Left ventricle myocardium inferior (tissue), 1 donor: ENCODE data around the gene ZNF764. TPM values are rescaled to one million over a fixed set of nuclear protein-coding genes. Genes with fewer than 3 reads are reported as not detected.
A peak's percentile ranks its signal among the peaks of the same experiment; 100 is the strongest.
"Not testable (repeated sequence)": the region's sequence is repeated elsewhere in the genome, so short reads cannot be mapped to it uniquely, and the experiment has no call there.

Experiments used
- DNase-seq: peaks from one replicate; pipeline ENCODE4 v3.0.0-alpha.2; 2020
- H3K27ac ChIP-seq: fragments of 200-600 bp; replicated peaks from 2 replicates; pipeline ENCODE4 v1.8.0; 2021
- H3K27me3 ChIP-seq: fragments of 200-600 bp; 2 replicates; pipeline ENCODE4 v1.8.0; 2021; ENCODE audit warnings: low read depth
- H3K36me3 ChIP-seq: fragments of 200-600 bp; 2 replicates; pipeline ENCODE4 v1.8.0; 2021
- H3K4me1 ChIP-seq: fragments of 200-600 bp; 2 replicates; pipeline ENCODE4 v1.8.0; 2021
- H3K4me3 ChIP-seq: fragments of 200-600 bp; 2 replicates; pipeline ENCODE4 v1.8.0; 2021; ENCODE audit warnings: mild to moderate bottlenecking, moderate library complexity
- H3K9me3 ChIP-seq: fragments of 200-600 bp; replicated peaks from 2 replicates; pipeline ENCODE4 v1.8.0; 2021
- intact Hi-C: fragments of 100-400 bp; cut with micrococcal nuclease; formaldehyde crosslinking; loops from one replicate; pipeline ENCODE4 v1.11.0; 2022
- total RNA-seq: library from RNA; stranded (reverse); fragmentation: NEBNext Ultra II Directional; extraction: Animal tissue kit (Norgen Biotek cat#: 25700); gene quantifications from one replicate; pipeline ENCODE4 v1.2.1, GENCODE V29; 2021
- TF ChIP-seq, protein P1 (sequence below): fragments of 200-600 bp; IDR thresholded peaks from 2 replicates; pipeline ENCODE4 v1.8.0; 2021; ENCODE audit warnings: antibody characterized with exemption, mild to moderate bottlenecking, borderline replicate concordance
- donor health status: DM: no; HTN: yes; CAD: no; lungs with severe emphysema.

ZNF764 gene
- total RNA-seq, 1 donor from 2014 or later, result 8.9 TPM

DNA sequence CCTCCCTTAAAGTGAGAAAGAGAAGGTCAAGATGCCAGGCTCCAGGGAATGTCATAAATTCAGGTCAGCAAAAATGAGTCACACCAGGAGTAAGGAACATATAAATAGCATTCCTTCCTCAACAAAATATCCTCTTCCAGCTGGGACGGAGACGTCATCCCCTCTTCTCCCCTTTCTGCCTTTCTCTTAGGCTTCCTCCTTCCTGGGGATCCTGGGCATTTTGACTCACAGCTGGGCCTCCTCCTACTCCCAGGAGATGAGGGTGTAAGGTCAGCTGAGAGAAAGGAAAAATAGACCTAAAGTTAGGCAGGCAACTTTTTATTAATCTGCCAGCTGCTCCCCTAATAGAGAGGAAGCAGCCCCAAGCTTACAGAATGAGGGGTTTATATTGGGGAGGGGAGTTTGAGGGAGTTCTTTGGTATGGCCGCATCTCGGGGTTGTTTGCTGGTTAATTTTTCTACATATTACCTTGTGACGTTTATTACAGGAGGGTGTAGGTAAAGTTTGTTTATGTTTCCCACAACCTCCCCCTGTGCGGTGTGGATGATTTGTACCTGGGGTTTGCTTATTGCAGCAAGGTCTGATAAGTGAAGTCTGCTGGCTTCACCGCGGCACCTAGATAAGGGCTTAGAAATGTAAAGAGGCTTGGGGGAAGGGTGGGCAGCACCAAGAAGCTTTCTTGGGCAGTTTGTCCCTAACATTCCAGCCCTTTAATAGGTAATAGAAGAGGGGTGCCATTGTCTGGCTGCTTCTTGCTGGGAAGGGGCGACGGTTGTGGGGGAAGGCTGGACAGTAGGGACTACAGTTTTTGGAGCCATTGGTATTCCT lies 16.5 kb downstream of the ZNF764 start:
- peak overlapping the region; percentile 56 for H3K27ac ChIP-seq
- no peaks in the 10 kb centered on the region for H3K27me3 ChIP-seq
- peaks cover 42% of the 10 kb centered on the region for H3K4me1 ChIP-seq
- H3K4me3 ChIP-seq, result no peak overlapping the region
- no peaks in the 10 kb centered on the region for H3K9me3 ChIP-seq
- TF ChIP-seq, protein P1, sequence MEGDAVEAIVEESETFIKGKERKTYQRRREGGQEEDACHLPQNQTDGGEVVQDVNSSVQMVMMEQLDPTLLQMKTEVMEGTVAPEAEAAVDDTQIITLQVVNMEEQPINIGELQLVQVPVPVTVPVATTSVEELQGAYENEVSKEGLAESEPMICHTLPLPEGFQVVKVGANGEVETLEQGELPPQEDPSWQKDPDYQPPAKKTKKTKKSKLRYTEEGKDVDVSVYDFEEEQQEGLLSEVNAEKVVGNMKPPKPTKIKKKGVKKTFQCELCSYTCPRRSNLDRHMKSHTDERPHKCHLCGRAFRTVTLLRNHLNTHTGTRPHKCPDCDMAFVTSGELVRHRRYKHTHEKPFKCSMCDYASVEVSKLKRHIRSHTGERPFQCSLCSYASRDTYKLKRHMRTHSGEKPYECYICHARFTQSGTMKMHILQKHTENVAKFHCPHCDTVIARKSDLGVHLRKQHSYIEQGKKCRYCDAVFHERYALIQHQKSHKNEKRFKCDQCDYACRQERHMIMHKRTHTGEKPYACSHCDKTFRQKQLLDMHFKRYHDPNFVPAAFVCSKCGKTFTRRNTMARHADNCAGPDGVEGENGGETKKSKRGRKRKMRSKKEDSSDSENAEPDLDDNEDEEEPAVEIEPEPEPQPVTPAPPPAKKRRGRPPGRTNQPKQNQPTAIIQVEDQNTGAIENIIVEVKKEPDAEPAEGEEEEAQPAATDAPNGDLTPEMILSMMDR, result no peak
- no peaks in the 10 kb centered on the region for H3K36me3 ChIP-seq
- intact Hi-C loops, result no loop called here
- no peak for DNase-seq

DNA sequence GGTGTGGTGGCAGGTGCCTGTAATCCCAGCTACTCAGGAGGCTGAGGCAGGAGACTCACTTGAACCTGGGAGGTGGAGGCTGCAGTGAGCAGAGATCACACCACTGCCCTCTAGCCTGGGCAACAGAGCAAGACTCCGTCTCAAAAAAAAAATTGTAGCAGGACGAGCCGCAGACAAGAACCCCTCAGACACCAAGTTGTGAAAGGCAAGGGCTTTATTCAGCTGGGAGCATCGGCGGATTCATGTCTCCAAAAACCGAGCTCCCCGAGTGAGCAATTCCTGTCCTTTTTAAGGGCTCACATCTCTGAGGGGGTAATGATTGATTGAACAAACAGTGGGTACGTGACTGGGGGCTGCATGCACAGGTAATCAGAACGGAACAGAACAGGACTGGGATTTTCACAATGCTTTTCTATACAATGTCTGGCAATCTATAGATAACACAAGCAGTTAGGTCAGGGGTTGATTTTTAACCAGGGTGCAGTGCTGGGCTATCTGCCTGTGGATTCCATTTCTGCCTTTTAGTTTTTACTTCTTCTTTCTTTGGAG lies 17.2 kb downstream of the ZNF764 start:
- H3K4me3 ChIP-seq, H3K36me3 ChIP-seq, H3K27me3 ChIP-seq, H3K9me3 ChIP-seq, intact Hi-C loops, DNase-seq: not testable (repeated sequence)
- Histone ChIP-seq H3K27ac (peak overlapping the region; percentile 56), H3K4me1 (peaks cover 47% of the 10 kb centered on the region)

DNA sequence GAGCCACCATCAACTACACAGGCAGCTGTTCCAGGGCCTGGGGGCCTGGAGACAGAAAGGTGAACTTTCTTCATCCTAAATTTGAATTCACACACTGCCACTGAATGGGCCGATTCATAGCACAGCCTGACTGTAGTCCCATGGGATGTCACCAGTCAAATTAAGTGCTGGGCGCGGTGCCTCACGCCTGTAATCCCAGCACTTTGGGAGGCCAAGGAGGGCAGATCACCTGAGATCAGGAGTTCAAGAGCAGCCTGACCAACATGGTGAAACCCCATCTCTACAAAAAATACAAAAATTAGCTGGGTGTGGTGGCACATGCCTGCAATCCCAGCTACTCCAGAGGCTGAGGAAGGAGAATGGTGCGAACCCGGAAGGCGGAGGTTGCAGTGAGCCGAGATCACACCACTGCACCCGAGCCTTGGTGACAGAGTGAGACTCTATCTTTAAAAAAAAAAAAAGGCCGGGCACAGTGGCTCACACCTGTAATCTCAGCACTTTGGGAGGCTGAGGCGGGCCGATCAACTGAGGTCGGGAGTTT lies 18.1 kb downstream of the ZNF764 start:
- intact Hi-C loops, H3K36me3 ChIP-seq, DNase-seq, H3K27me3 ChIP-seq, H3K4me3 ChIP-seq, H3K9me3 ChIP-seq: not testable (repeated sequence)
- H3K27ac ChIP-seq, result peak overlapping the region; percentile 89
- H3K4me1 ChIP-seq, result peaks cover 55% of the 10 kb centered on the region

DNA sequence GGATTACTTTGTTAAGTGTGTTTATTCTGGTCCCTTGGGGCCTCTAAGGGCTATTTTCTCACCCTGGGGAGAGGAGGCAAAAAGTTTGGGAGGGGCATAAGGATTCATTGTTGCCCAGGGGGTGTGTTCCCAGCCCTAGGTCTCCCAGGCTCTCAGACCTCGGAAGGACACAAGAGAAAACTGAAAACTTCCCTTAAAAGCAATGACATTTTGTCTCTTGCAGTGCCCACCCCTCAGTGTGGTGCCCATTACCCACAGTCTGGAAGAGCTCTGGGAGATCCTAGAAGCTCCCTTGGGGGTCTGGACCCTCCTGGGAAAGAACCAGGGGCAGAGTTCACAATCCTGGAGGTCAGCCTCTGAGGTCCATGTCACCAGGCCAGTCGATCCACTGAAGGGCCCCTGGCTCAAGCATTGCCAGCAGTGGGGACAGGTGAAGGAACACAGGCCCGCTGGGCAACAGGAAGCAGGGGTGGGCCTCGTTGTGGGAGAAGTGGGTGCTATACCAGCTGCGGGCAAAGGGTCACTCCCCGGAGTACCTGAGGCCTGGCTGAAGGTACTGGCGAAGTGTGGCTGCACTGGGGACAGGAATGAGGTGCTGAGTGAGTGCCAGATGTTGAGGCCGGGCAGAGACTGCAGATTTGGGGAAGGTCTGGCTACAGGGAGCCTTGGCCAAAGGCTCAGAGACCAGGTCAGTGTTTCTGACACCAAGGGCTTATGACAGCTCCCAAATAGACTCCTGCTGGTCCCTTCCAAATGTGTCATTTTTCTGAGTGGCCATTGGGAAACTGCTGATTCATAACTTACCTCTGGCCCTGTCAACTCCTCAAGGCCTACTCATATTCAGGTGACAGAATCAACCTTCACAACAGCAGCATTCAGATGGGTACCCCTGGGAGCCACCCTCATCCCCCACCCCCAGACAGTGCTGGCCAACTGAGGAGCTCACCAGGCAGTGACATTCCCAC lies 18.9 kb downstream of the ZNF764 start:
- Histone ChIP-seq H3K4me3 (no peak overlapping the region), H3K27ac (peak overlapping the region; percentile 89), H3K4me1 (peaks cover 60% of the 10 kb centered on the region), H3K9me3 (no peaks in the 10 kb centered on the region), H3K36me3 (no peaks in the 10 kb centered on the region), H3K27me3 (no peaks in the 10 kb centered on the region)
- intact Hi-C loops, result no loop called here
- TF ChIP-seq, protein P1, result no peak
- DNase-seq, result peak; percentile 64

DNA sequence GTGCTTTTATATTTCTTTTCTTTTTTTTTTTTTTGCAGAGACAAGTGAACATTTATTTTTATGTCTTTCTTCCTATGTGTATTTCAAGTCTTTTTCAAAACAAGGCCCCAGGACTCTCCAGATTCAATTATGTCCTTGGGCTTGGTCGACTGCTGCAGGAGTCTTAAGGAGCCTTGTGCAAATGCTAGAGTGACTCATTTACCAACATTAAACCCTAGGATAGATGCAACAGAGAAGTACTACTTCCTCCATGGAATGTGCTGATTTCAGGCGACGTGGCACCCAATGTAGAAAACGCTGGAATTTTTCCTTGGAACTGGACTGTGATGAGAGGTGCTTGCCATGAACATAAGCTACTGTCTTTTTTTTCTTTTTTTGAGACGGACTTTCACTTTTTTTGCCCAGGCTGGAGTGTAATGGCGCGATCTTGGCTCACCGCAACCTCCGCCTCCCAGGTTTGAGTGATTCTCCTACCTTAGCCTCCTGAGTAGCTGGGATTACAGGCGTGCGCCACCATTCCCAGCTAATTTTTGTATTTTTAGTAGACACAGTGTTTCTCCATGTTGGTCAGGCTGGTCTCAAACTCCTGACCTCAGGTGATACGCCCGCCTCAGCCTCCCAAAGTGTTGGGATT lies 21.7 kb downstream of the ZNF764 start:
- intact Hi-C loops, H3K27me3 ChIP-seq, DNase-seq, H3K9me3 ChIP-seq: not testable (repeated sequence)
- H3K36me3 ChIP-seq, result peaks cover 17% of the 10 kb centered on the region
- peaks cover 61% of the 10 kb centered on the region for H3K4me1 ChIP-seq
- H3K4me3 ChIP-seq, result peak overlapping the region; percentile 93
- H3K27ac ChIP-seq, result peak overlapping the region; percentile 97

DNA sequence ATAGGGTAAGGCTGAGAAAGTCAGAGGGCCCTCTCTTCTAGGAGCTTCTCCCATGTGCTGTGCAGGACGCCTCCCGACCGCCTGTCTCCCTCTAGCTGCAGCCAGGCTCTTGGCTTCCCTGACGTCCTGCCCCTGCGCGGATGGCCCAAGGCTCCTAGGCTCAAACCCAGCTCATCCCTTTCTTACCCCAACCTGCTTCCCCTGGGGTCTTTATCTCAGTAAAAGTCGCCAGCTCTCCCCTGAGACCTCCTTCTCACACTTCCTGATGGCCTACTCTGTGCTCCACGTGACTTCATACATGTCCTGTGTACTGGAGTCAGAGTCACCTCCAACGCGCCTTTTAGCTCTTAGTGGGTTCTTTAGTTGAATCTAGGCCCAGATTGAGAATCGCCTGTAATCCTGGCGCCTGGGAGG lies 22.4 kb downstream of the ZNF764 start:
- Histone ChIP-seq H3K27me3 (no peaks in the 10 kb centered on the region), H3K4me3 (peak overlapping the region; percentile 93), H3K36me3 (peaks cover 20% of the 10 kb centered on the region), H3K4me1 (peaks cover 54% of the 10 kb centered on the region), H3K27ac (peak overlapping the region; percentile 97), H3K9me3 (no peaks in the 10 kb centered on the region)
- DNase-seq, result peak; percentile 70
- TF ChIP-seq, protein P1, result peak; percentile 72
- intact Hi-C loops, result no loop called here
